GM23248 (cell line): ENCODE data around the gene HIVEP3. TPM values are rescaled to one million over a fixed set of nuclear protein-coding genes. Genes with fewer than 3 reads are reported as not detected.

Experiments
- DNase-seq: peaks from one replicate; pipeline ENCODE4 v3.0.0-alpha.2; 2015
- H2AFZ ChIP-seq: fragments of 200-600 bp; sonication (generic); 2 replicates; pipeline ENCODE4 v1.6.1; 2016; ENCODE audit warnings: antibody characterized with exemption
- H3F3A ChIP-seq: fragments of 200-600 bp; sonication (generic); 2 replicates; pipeline ENCODE4 v1.6.1; 2016; ENCODE audit warnings: mild to moderate bottlenecking, antibody characterized with exemption, mixed run types; ENCODE audit not compliant: insufficient read depth
- H3K27ac ChIP-seq: fragments of 200-600 bp; sonication (generic); 2 replicates; pipeline ENCODE4 v1.5.1; 2016; ENCODE audit warnings: mild to moderate bottlenecking
- H3K27me3 ChIP-seq: fragments of 200-600 bp; sonication (generic); replicated peaks from 2 replicates; pipeline ENCODE4 v1.6.1; 2016; ENCODE audit warnings: mild to moderate bottlenecking; ENCODE audit not compliant: insufficient read depth
- H3K36me3 ChIP-seq: fragments of 200-600 bp; sonication (generic); 2 replicates; pipeline ENCODE4 v1.6.1; 2016; ENCODE audit warnings: low read depth, mild to moderate bottlenecking
- H3K4me1 ChIP-seq: fragments of 200-600 bp; sonication (generic); 2 replicates; pipeline ENCODE4 v1.6.1; 2016; ENCODE audit warnings: mild to moderate bottlenecking; ENCODE audit not compliant: insufficient read depth
- H3K4me2 ChIP-seq: fragments of 200-600 bp; sonication (generic); one replicate; pipeline ENCODE4 v1.6.1; 2016; ENCODE audit warnings: mild to moderate bottlenecking; ENCODE audit not compliant: unreplicated experiment
- H3K4me3 ChIP-seq: fragments of 200-600 bp; sonication (generic); 2 replicates; pipeline ENCODE4 v1.5.1; 2016; ENCODE audit warnings: mild to moderate bottlenecking
- H3K79me2 ChIP-seq: fragments of 200-600 bp; sonication (generic); 2 replicates; pipeline ENCODE4 v1.6.1; 2016; ENCODE audit warnings: mild to moderate bottlenecking; ENCODE audit not compliant: insufficient read depth
- H3K9ac ChIP-seq: fragments of 200-600 bp; sonication (generic); 2 replicates; pipeline ENCODE4 v1.6.1; 2016; ENCODE audit warnings: mild to moderate bottlenecking
- H3K9me2 ChIP-seq: fragments of 200-600 bp; sonication (generic); 2 replicates; pipeline ENCODE4 v1.6.1; 2016; ENCODE audit warnings: mixed run types, mild to moderate bottlenecking, moderate library complexity; ENCODE audit not compliant: insufficient read depth
- H3K9me3 ChIP-seq: fragments of 200-600 bp; sonication (generic); one replicate; pipeline ENCODE4 v1.6.1; 2017; ENCODE audit warnings: low read depth
- H4K20me1 ChIP-seq: fragments of 200-600 bp; sonication (generic); 2 replicates; pipeline ENCODE4 v1.6.0; 2016; ENCODE audit not compliant: insufficient read depth
- EZH2 ChIP-seq: fragments of 200-600 bp; sonication (generic); IDR thresholded peaks from 2 replicates; pipeline ENCODE4 v1.6.1; 2018; ENCODE audit warnings: antibody characterized with exemption, mild to moderate bottlenecking; ENCODE audit not compliant: insufficient read depth, poor library complexity, severe bottlenecking
- EZH2phosphoT487 ChIP-seq: fragments of 200-600 bp; sonication (generic); IDR thresholded peaks from 2 replicates; pipeline ENCODE4 v1.6.1; 2018; ENCODE audit warnings: antibody characterized with exemption, moderate library complexity, mild to moderate bottlenecking, low read depth; ENCODE audit not compliant: insufficient read depth
- WGBS, 2 experiments: methylation state at CpG; one replicate each; pipeline ENCODE4 v1.1.6; 2015 to 2017; ENCODE audit warnings: low lambda C conversion rate in 2 of 2, low coverage in 1 of 2; ENCODE audit errors: missing lambda C conversion rate in 2 of 2; 5-methylcytosine and 5-hydroxymethylcytosine counted together
- in situ Hi-C: fragments of 300-500 bp; cut with MboI; formaldehyde crosslinking; loops from 2 replicates; pipeline ENCODE4 v1.15.0; 2020
- polyA plus RNA-seq: library from polyadenylated mRNA; unstranded; fragments of >200 nt; fragmentation: Nextera tagmentation; extraction: Ambion mirVana; gene quantifications from 2 replicates; pipeline ENCODE4 v1.2.1, GENCODE V29; 2016
- total RNA-seq: library from RNA; depleted of rRNA; stranded (reverse); fragments of >200 nt; shearing (Covaris generic); gene quantifications from 2 replicates; pipeline ENCODE4 v1.2.3, GENCODE V29; 2014

Gene HIVEP3
- total and polyA plus RNA-seq, 2 experiments from 2014 or later, result 1.7 to 7.2 TPM

DNA sequence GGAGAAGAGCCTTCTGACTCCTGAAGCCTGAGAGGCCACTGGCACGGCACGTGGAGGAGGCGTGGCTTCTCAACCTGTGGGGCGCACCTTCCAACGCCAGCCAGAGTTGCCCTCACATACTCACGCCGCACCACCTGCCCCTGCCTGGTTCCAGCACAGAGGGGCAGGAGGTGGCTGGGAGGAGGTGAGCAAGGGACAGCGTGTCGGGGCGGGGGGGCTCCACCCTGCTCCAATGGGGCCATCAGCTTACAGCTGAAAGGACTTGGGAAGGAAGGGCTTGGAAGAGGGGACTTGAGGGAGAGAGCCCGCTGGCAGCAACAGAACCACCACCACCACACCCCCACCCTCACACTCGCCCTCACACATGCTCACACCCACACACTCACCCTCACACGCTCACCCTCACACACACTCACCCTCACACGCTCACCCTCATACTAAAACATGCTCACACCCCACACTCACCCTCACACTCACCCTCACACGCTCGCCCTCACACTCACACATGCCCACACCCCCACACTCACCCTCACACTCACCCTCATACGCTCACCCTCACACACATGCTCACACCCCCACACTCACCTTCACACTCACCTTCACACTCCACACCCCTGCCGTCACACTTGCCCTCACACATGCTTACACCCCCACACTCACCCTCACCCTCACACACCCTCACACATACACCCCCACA, 392.7 kb downstream of the HIVEP3 start:
- no peak overlapping the region for H3K4me2 ChIP-seq
- no peak overlapping the region for H2AFZ ChIP-seq
- no peaks in the 10 kb centered on the region for H3K9me3 ChIP-seq
- H4K20me1 ChIP-seq, result no peaks in the 10 kb centered on the region
- TF ChIP-seq EZH2phosphoT487 (no peak), EZH2 (no peak)
- in situ Hi-C loops, result no loop called here
- H3K4me3 ChIP-seq, result no peak overlapping the region
- H3F3A ChIP-seq, result no peaks in the 10 kb centered on the region
- no peaks in the 10 kb centered on the region for H3K4me1 ChIP-seq
- no peak overlapping the region for H3K9ac ChIP-seq
- H3K27ac ChIP-seq, result no peak overlapping the region
- DNase-seq, result no peak
- WGBS, 2 experiments, result 93 to 97% methylated on average over 9 to 18 of the region's 18 CpGs
- H3K27me3 ChIP-seq, result no peaks in the 10 kb centered on the region
- no peaks in the 10 kb centered on the region for H3K79me2 ChIP-seq
- no peaks in the 10 kb centered on the region for H3K36me3 ChIP-seq
- no peaks in the 10 kb centered on the region for H3K9me2 ChIP-seq

DNA sequence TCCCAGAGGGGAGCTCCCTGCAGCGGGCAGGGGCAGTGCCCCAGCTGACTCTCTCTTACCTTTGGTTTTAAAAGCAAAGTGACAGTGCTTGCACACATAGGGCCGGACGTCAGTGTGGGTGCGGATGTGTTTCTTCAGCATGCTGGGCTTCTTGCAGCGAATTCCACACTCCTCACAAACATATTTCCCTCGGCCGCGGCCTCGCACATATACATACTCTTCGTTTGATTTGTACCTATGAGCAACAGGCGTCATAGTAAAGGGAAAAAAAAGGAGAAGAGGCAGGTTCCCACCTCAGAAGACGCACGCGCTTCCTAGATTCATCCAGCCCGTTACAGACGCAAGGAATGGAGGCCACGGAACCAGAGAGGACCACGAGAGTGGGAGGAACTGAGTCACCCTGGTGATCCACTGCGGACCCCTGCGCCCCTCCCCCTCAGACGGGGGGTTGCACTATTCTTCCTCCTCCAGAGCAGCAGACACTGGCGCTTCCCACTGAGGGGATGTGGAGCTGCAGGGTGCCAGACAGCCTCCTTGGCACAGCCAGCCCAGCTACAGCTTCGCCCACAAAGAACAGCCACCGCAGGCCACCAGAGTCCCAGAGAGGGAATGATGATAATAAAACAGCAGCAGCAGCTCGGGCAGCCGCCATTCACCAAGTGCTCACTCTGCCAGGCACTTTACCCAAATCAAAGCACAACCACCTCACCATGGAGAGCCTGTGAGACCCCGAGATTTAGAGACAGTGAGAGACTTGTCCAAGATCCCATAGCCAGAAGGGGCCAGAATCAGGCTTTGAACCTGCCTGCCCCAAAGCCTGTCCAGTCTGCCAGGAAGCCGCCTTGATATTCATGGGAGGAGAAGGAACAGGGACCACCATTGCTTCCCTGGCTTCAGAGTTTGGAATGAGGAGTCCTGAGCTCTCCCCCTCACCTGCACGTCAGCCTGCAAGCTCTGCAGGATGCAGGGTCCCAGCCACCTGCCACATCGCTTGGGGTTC, 393.7 kb downstream of the HIVEP3 start:
- Histone ChIP-seq H3K27me3 (no peaks in the 10 kb centered on the region), H3K9me2 (no peaks in the 10 kb centered on the region), H3F3A (no peaks in the 10 kb centered on the region), H3K4me2 (no peak overlapping the region), H3K4me3 (no peak overlapping the region), H3K9ac (no peak overlapping the region), H3K4me1 (no peaks in the 10 kb centered on the region), H3K79me2 (no peaks in the 10 kb centered on the region), H4K20me1 (no peaks in the 10 kb centered on the region), H3K27ac (no peak overlapping the region), H3K36me3 (no peaks in the 10 kb centered on the region), H3K9me3 (no peaks in the 10 kb centered on the region), H2AFZ (no peak overlapping the region)
- no peak for DNase-seq
- in situ Hi-C loops, result no loop called here
- 95 to 96% methylated on average over 30 of the region's 30 CpGs for WGBS, 2 experiments
- TF ChIP-seq EZH2phosphoT487 (no peak), EZH2 (no peak)

DNA sequence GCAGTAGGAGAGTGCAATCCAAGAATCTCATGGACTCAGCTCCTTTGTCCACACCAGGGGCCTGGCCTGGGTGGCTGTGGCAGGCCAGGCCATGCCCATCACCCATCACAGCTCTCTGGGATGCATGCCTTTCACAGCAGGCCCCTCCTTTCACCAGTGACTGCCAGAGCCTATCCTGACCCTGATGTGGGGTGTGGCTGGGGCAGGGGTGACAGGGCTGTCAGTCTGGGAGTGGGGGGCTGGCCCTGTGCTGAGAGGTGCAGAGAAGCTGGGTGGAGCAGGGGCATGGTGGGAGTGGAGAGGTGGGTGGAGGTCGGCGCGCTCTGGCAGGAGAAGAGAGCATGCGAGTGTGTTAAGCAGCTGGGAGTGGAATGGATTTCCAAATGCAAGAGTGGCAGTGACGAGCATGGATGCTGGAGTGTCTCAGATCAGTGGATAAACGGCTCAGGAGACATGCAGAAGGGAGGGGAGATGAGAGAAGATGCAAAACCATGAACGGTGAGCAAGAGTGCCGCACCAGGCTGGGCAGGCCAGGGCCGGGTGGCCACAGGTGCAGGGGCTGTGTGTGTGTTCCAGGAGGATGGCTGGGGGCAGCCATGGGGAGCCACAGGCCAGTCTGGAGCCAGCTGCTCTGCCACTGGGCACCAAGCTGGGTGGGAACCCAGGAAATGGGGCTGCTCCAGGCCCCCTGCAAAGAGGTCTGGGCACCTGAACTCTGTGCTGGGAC, 394.6 kb downstream of the HIVEP3 start:
- Histone ChIP-seq H3K9me2 (no peaks in the 10 kb centered on the region), H2AFZ (no peak overlapping the region), H3F3A (no peaks in the 10 kb centered on the region), H3K4me2 (no peak overlapping the region), H3K79me2 (no peaks in the 10 kb centered on the region), H3K27me3 (no peaks in the 10 kb centered on the region), H3K4me1 (no peaks in the 10 kb centered on the region), H3K27ac (no peak overlapping the region), H4K20me1 (no peaks in the 10 kb centered on the region), H3K9me3 (no peaks in the 10 kb centered on the region), H3K36me3 (no peaks in the 10 kb centered on the region), H3K4me3 (no peak overlapping the region), H3K9ac (no peak overlapping the region)
- in situ Hi-C loops, result no loop called here
- 87 to 88% methylated on average over 9 of the region's 9 CpGs for WGBS, 2 experiments
- TF ChIP-seq EZH2phosphoT487, result no peak
- no peak for TF ChIP-seq EZH2
- no peak for DNase-seq

DNA sequence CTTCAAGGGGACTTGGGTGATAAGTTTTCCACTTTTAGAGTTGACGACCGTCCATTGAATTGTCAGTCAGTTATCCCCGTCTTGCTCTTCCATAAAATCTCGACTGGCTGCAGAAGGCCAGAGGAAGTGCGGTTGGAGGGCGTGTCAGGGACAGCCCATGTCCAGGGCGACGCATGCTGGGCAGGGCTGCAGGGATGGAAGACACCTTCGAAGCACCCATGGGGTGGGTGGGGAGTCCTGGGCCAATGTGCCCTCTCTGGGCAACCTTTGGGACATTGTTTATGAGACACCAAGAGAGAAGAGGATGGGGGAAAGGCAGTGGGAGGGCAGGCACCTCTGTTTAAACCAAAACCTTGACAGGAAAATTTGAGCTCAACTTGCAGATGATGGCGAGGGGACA, 395.7 kb downstream of the HIVEP3 start:
- WGBS, 2 experiments, result 89 to 98% methylated on average over 9 to 10 of the region's 10 CpGs
- no peaks in the 10 kb centered on the region for H3K9me3 ChIP-seq

More for the DNA sequence above, 395.7 kb downstream of the HIVEP3 start:
- in situ Hi-C loops, result no loop called here
- Histone ChIP-seq H4K20me1 (no peaks in the 10 kb centered on the region), H3K27ac (no peak overlapping the region), H3F3A (no peaks in the 10 kb centered on the region), H3K36me3 (no peaks in the 10 kb centered on the region), H2AFZ (no peak overlapping the region), H3K9ac (no peak overlapping the region), H3K27me3 (no peaks in the 10 kb centered on the region), H3K9me2 (no peaks in the 10 kb centered on the region), H3K79me2 (no peaks in the 10 kb centered on the region), H3K4me2 (no peak overlapping the region), H3K4me3 (no peak overlapping the region), H3K4me1 (no peaks in the 10 kb centered on the region)
- DNase-seq, result no peak
- TF ChIP-seq EZH2phosphoT487 (no peak), EZH2 (no peak)
